ENCODE data around the gene FAM151B.

DNA sequence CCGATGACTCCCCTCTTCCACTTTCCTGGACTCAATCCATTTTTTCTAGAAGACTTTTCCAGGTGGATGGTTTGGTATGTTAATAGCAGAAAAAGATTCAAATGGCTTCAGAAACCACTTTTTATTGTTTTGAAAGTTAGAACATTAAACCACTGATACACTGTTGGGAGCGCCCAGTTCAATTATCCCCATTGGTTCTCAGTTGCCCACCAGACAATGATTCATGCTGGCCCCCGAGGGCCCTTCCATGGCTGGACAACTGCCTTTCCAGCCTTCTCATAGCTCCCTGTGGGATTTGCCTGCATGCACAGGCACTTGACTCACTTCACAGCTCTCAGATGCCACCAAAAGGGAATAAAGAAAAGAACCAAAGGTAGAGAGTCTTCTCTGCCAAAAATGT lies 103.5 kb downstream of the FAM151B start:
- TF ChIP-seq, protein P1, sequence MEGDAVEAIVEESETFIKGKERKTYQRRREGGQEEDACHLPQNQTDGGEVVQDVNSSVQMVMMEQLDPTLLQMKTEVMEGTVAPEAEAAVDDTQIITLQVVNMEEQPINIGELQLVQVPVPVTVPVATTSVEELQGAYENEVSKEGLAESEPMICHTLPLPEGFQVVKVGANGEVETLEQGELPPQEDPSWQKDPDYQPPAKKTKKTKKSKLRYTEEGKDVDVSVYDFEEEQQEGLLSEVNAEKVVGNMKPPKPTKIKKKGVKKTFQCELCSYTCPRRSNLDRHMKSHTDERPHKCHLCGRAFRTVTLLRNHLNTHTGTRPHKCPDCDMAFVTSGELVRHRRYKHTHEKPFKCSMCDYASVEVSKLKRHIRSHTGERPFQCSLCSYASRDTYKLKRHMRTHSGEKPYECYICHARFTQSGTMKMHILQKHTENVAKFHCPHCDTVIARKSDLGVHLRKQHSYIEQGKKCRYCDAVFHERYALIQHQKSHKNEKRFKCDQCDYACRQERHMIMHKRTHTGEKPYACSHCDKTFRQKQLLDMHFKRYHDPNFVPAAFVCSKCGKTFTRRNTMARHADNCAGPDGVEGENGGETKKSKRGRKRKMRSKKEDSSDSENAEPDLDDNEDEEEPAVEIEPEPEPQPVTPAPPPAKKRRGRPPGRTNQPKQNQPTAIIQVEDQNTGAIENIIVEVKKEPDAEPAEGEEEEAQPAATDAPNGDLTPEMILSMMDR (IDR thresholded peaks at IDR 0.05), result no peak
- no peak for TF ChIP-seq POLR2A (IDR thresholded peaks at IDR 0.05)
